Upper lobe of left lung (tissue), 6 donors: ENCODE measurements around the gene ANXA9. TPM values are rescaled to one million over a fixed set of nuclear protein-coding genes. Genes with fewer than 3 reads are reported as not detected.

ENCODE experiments used
- ATAC-seq, 2 donors: fragments of 200-7000 bp; cut with Tn5 transposase; one replicate each; pipeline ENCODE4 v1.9.1; 2022; ENCODE audit warnings: mild to moderate bottlenecking in 2 of 2, moderate library complexity in 2 of 2; ENCODE audit not compliant: low FRiP score in 2 of 2
- DNase-seq, 2 donors: peaks; one replicate each; pipeline ENCODE4 v3.0.0-alpha.2; 2019 to 2020
- H3K27ac ChIP-seq, 4 donors: fragments of 200-600 bp; sonication (generic); one replicate each; pipeline ENCODE4 v1.5.1; 2016 to 2019
- H3K27me3 ChIP-seq, 4 donors: fragments of 200-600 bp; sonication (generic); one replicate each; pipeline ENCODE4 v1.5.1; 2017 to 2019
- H3K36me3 ChIP-seq, 4 donors: fragments of 200-600 bp; sonication (generic); one replicate each; pipeline ENCODE4 v1.5.1; 2016 to 2019
- H3K4me1 ChIP-seq, 4 donors: fragments of 200-600 bp; sonication (generic); one replicate each; pipeline ENCODE4 v1.5.1; 2018 to 2019
- H3K4me3 ChIP-seq, 4 donors: fragments of 200-600 bp; sonication (generic); one replicate each; pipeline ENCODE4 v1.5.1; 2017 to 2019; ENCODE audit warnings: mild to moderate bottlenecking in 2 of 4, moderate library complexity in 1 of 4
- H3K9me3 ChIP-seq, 4 donors: fragments of 200-600 bp; sonication (generic); one replicate each; pipeline ENCODE4 v1.5.1; 2018 to 2019
- CTCF ChIP-seq, 6 experiments: fragments of 450-650 bp in 4 of 6; fragments of 200-600 bp in 2 of 6; sonication (generic) in 2 of 6; IDR thresholded peaks; one replicate each; pipeline ENCODE4 v1.5.1; 2016 to 2019; ENCODE audit warnings: antibody characterized with exemption in 6 of 6
- EP300 ChIP-seq, 4 donors: sonication (generic); formaldehyde crosslinking; IDR thresholded peaks; one replicate each; pipeline ENCODE4 v1.5.1; 2017; ENCODE audit warnings: antibody characterized with exemption in 4 of 4, control low read depth in 2 of 4
- POLR2A ChIP-seq, 4 donors: fragments of 450-650 bp; IDR thresholded peaks; one replicate each; pipeline ENCODE4 v1.5.1; 2016 to 2017; ENCODE audit warnings: antibody characterized with exemption in 4 of 4, mild to moderate bottlenecking in 2 of 4
- POLR2AphosphoS5 ChIP-seq, 2 donors: sonication (generic); formaldehyde crosslinking; IDR thresholded peaks; one replicate each; pipeline ENCODE4 v1.5.1; 2017; ENCODE audit warnings: antibody characterized with exemption in 2 of 2
- WGBS, 2 donors: methylation state at CpG; one replicate each; pipeline ENCODE4 v1.1.5; 2017 to 2018; 5-methylcytosine and 5-hydroxymethylcytosine counted together
- total RNA-seq, 6 donors: library from RNA; depleted of rRNA in 4 of 6; stranded (reverse); fragments of >200 nt in 4 of 6; gene quantifications; one replicate each; pipeline versions ENCODE4 v1.1.0 to v1.2.1, GENCODE V29; 2016 to 2021
- donor health status: DM: no; HTN: no; CAD: no; lungs with moderate emphysema.
- donor health status: DM: no; HTN: yes; CAD: no; lungs with severe emphysema.

ANXA9 gene
- total RNA-seq, 6 donors from 2014 or later = 0.67 to 5.2 (median 1.2) TPM; not detected in 1

- 0 to 1% methylated on average over 3 to 54 of the region's 67 CpGs for WGBS, 2 donors
- ATAC-seq (peak in 1 of 2 donors; percentile 48), DNase-seq (peak; percentile 62 to 91)
- TF ChIP-seq POLR2AphosphoS5 (IDR thresholded peaks at IDR 0.05) (peak; percentile 12 to 17), POLR2A (IDR thresholded peaks at IDR 0.05) (no peak), CTCF (IDR thresholded peaks at IDR 0.05) (peak in 1 of 6 experiments; percentile 19)
- Histone ChIP-seq H3K36me3 (peaks cover under 1 to 2% (median under 1%) of the 10 kb centered on the region in 4 donors), H3K4me1 (peaks cover 64 to 89% (median 74%) of the 10 kb centered on the region in 4 donors), H3K27me3 (no peaks in the 10 kb centered on the region), H3K27ac (peak overlapping the region; percentile 93 to 99 (median 96)), H3K9me3 (no peaks in the 10 kb centered on the region), H3K4me3 (peak overlapping the region; percentile 47 to 91 (median 86))
Observed at GRCh38 chr1:150973836-150974579, 8.1 kb upstream of the ANXA9 start.

- Histone ChIP-seq H3K4me3 (peak within 1 kb of the TSS; percentile 58 to 91 (median 86)), H3K4me1 (peaks cover 69 to 89% (median 76%) of the 10 kb centered on the region in 4 donors), H3K27ac (peak within 1 kb of the TSS; percentile 93 to 99 (median 96)), H3K9me3 (no peaks in the 10 kb centered on the region), H3K27me3 (no peaks in the 10 kb centered on the region), H3K36me3 (no peaks in the 10 kb centered on the region)
- 28 to 31% methylated on average over 6 to 14 of the region's 106 CpGs for WGBS, 2 donors
- peak; percentile 10 to 48 for TF ChIP-seq POLR2AphosphoS5 (IDR thresholded peaks at IDR 0.05)
- TF ChIP-seq CTCF (IDR thresholded peaks at IDR 0.05) = no peak
- TF ChIP-seq POLR2A (IDR thresholded peaks at IDR 0.05) = peak in 3 of 4 donors; percentile 29 to 79 (median 53)
- no peak for TF ChIP-seq EP300 (IDR thresholded peaks at IDR 0.05)
- ATAC-seq (peak; percentile 54 to 84), DNase-seq (peak; percentile 86 to 97)
Observed at GRCh38 chr1:150974580-150975478, 7.3 kb upstream of the ANXA9 start, which contains the start of gene CERS2. Gene CERS2 (minus strand): TSS chr1:150974835. CDS start chr1:150969090, 5,745 bp downstream.

GRCh38 chr1:150976401-150976821, 5.7 kb upstream of the ANXA9 start:
- Histone ChIP-seq H3K9me3 (no peaks in the 10 kb centered on the region), H3K27me3 (no peaks in the 10 kb centered on the region), H3K27ac (peak overlapping the region; percentile 82 to 99 (median 88)), H3K4me3 (no peak overlapping the region), H3K4me1 (peaks cover 58 to 79% (median 69%) of the 10 kb centered on the region in 4 donors), H3K36me3 (no peaks in the 10 kb centered on the region)
- WGBS, 2 donors = 91 to 93% methylated on average over 9 of the region's 9 CpGs
- no peak for TF ChIP-seq EP300 (IDR thresholded peaks at IDR 0.05)
- no peak for TF ChIP-seq POLR2A (IDR thresholded peaks at IDR 0.05)
- TF ChIP-seq POLR2AphosphoS5 (IDR thresholded peaks at IDR 0.05) = no peak
- no peak for TF ChIP-seq CTCF (IDR thresholded peaks at IDR 0.05)
- ATAC-seq (no peak), DNase-seq (no peak)

- H3K9me3 ChIP-seq = no peaks in the 10 kb centered on the region
- DNase-seq (peak; percentile 93 to 98), ATAC-seq (peak; percentile 70 to 85)
- peaks cover 52 to 79% (median 67%) of the 10 kb centered on the region in 4 donors for H3K4me1 ChIP-seq
- peak in 1 of 6 experiments; percentile 8 for TF ChIP-seq CTCF (IDR thresholded peaks at IDR 0.05)
- peak in 1 of 4 donors; percentile 78 for TF ChIP-seq POLR2A (IDR thresholded peaks at IDR 0.05)
- TF ChIP-seq EP300 (IDR thresholded peaks at IDR 0.05) = no peak
- TF ChIP-seq POLR2AphosphoS5 (IDR thresholded peaks at IDR 0.05) = peak; percentile 80 to 94
- H3K27me3 ChIP-seq = no peaks in the 10 kb centered on the region
- peak overlapping the region; percentile 82 to 99 (median 88) for H3K27ac ChIP-seq
- peak overlapping the region in 1 of 4 donors; percentile 19 for H3K4me3 ChIP-seq
- 13 to 26% methylated on average over 9 to 11 of the region's 11 CpGs for WGBS, 2 donors
- H3K36me3 ChIP-seq = no peaks in the 10 kb centered on the region
Observed at GRCh38 chr1:150976879-150977694, 5.0 kb upstream of the ANXA9 start.
